CD8-positive, alpha-beta memory T cell (primary cell): ENCODE measurements around the gene FOXC1. TPM values are rescaled to one million over a fixed set of nuclear protein-coding genes. Genes with fewer than 3 reads are reported as not detected.

ENCODE experiments used
- CTCF ChIA-PET: fragments of 350-600 bp; sonication (Branson Sonifier 250); formaldehyde crosslinking; loops from one replicate; lab custom pipeline; 2021; ENCODE audit warnings: antibody characterized with exemption; lab: Charles Lee
- POLR2A ChIA-PET: fragments of 350-600 bp; sonication (Branson Sonifier 250); formaldehyde crosslinking; loops from one replicate; lab custom pipeline; 2021; ENCODE audit warnings: antibody characterized with exemption; lab: Charles Lee
- DNase-seq, 5 donors: peaks; one replicate each; pipeline versions ENCODE4 v3.0.0 to v3.0.0-alpha.2; 2020 to 2022; ENCODE audit warnings: mixed read lengths in 1 of 5
- H3K27ac ChIP-seq: one replicate; pipeline ENCODE4 v1.7.0; 2013; ENCODE audit warnings: low read depth, mild to moderate bottlenecking, low read length, moderate library complexity
- H3K27me3 ChIP-seq: 2 replicates; pipeline ENCODE4 v1.7.0; 2013; ENCODE audit warnings: low read length, mild to moderate bottlenecking; ENCODE audit not compliant: insufficient read depth, poor library complexity, severe bottlenecking
- H3K36me3 ChIP-seq: 2 replicates; pipeline ENCODE4 v1.7.0; 2013; ENCODE audit warnings: mild to moderate bottlenecking, low read length, moderate library complexity; ENCODE audit not compliant: insufficient read depth
- H3K4me1 ChIP-seq: 2 replicates; pipeline ENCODE4 v1.7.0; 2013; ENCODE audit warnings: mild to moderate bottlenecking, low read length, moderate library complexity; ENCODE audit not compliant: insufficient read depth
- H3K4me3 ChIP-seq: 2 replicates; pipeline ENCODE4 v1.7.0; 2013; ENCODE audit warnings: mild to moderate bottlenecking, low read length
- H3K9me3 ChIP-seq: 2 replicates; pipeline ENCODE4 v1.7.0; 2013; ENCODE audit warnings: mild to moderate bottlenecking, low read length
- H3K27ac Mint-ChIP-seq, 8 donors: one replicate each; pipeline ENCODE4 v1.8.0; 2020 to 2021; ENCODE audit warnings: mixed read lengths in 8 of 8, mild to moderate bottlenecking in 6 of 8, inconsistent platforms in 3 of 8, moderate library complexity in 3 of 8
- H3K27me3 Mint-ChIP-seq, 2 donors: one replicate each; pipeline ENCODE4 v1.8.0; 2020 to 2021; ENCODE audit warnings: mixed read lengths in 2 of 2, mild to moderate bottlenecking in 1 of 2, moderate library complexity in 1 of 2
- H3K36me3 Mint-ChIP-seq, 3 donors: one replicate each; pipeline ENCODE4 v1.8.0; 2020 to 2021; ENCODE audit warnings: mixed read lengths in 3 of 3, inconsistent platforms in 1 of 3, mild to moderate bottlenecking in 1 of 3
- H3K4me1 Mint-ChIP-seq, 3 donors: one replicate each; pipeline ENCODE4 v1.8.0; 2020 to 2021; ENCODE audit warnings: mixed read lengths in 3 of 3, inconsistent platforms in 1 of 3, mild to moderate bottlenecking in 1 of 3
- H3K4me3 Mint-ChIP-seq, 7 donors: one replicate each; pipeline ENCODE4 v1.8.0; 2020 to 2021; ENCODE audit warnings: mixed read lengths in 7 of 7, mild to moderate bottlenecking in 6 of 7, moderate library complexity in 4 of 7, inconsistent platforms in 2 of 7
- H3K9me3 Mint-ChIP-seq, 5 donors: one replicate each; pipeline ENCODE4 v1.8.0; 2020 to 2022; ENCODE audit warnings: mixed read lengths in 5 of 5, mild to moderate bottlenecking in 3 of 5, moderate library complexity in 2 of 5, inconsistent platforms in 1 of 5
- polyA plus RNA-seq: library from polyadenylated mRNA; unstranded; fragments of 300-500 nt; fragmentation: Illumina TruSeq; gene quantifications from one replicate; pipeline ENCODE4 v1.2.3, GENCODE V29; 2021
- total RNA-seq, 2 experiments: library from RNA; stranded (reverse); gene quantifications; one replicate each; pipeline ENCODE4 v1.2.3, GENCODE V29; 2021

The FOXC1 gene
- total and polyA plus RNA-seq, 3 experiments from 2014 or later: not detected

- Mint-ChIP-seq H3K27ac (no peak overlapping the region), H3K27me3 (peaks cover 33 to 68% of the 10 kb centered on the region in 2 donors), H3K4me1 (peaks cover 3 to 8% (median 5%) of the 10 kb centered on the region in 3 donors), H3K4me3 (no peak overlapping the region), H3K36me3 (no peaks in the 10 kb centered on the region), H3K9me3 (no peaks in the 10 kb centered on the region)
- H3K27ac ChIP-seq: no peak overlapping the region
- H3K36me3 ChIP-seq: no peaks in the 10 kb centered on the region
- H3K9me3 ChIP-seq: no peaks in the 10 kb centered on the region
- no peak for DNase-seq
- ChIA-PET POLR2A (no interaction called here), CTCF (interaction anchor here (10.7 kb wide), 1 partner anchor 1041 kb away, joined by 150 read pairs; no protein-coding TSS in a partner anchor)
- H3K4me1 ChIP-seq: peaks cover 7% of the 10 kb centered on the region
- H3K4me3 ChIP-seq: no peak overlapping the region
- peaks cover 32% of the 10 kb centered on the region for H3K27me3 ChIP-seq
Observed at GRCh38 chr6:1593286-1593957, 16.3 kb upstream of the FOXC1 start.

- ChIA-PET CTCF (interaction anchor here (10.7 kb wide), 1 partner anchor 1040 kb away, joined by 150 read pairs; no protein-coding TSS in a partner anchor), POLR2A (no interaction called here)
- no peak overlapping the region for H3K4me3 ChIP-seq
- Mint-ChIP-seq H3K27me3 (peaks cover 36 to 65% of the 10 kb centered on the region in 2 donors), H3K4me3 (no peak overlapping the region), H3K4me1 (peaks cover 3 to 8% (median 5%) of the 10 kb centered on the region in 3 donors), H3K36me3 (no peaks in the 10 kb centered on the region), H3K27ac (no peak overlapping the region), H3K9me3 (no peaks in the 10 kb centered on the region)
- peaks cover 32% of the 10 kb centered on the region for H3K27me3 ChIP-seq
- no peaks in the 10 kb centered on the region for H3K36me3 ChIP-seq
- no peak overlapping the region for H3K27ac ChIP-seq
- H3K9me3 ChIP-seq: no peaks in the 10 kb centered on the region
- no peak for DNase-seq
- H3K4me1 ChIP-seq: peaks cover 7% of the 10 kb centered on the region
Observed at GRCh38 chr6:1593958-1594314, 15.8 kb upstream of the FOXC1 start.

- no peaks in the 10 kb centered on the region for H3K36me3 ChIP-seq
- peaks cover 3 to 8% (median 5%) of the 10 kb centered on the region in 3 donors for H3K4me1 Mint-ChIP-seq
- CTCF ChIA-PET: interaction anchor here (1.2 to 10.7 kb wide), 5 partner anchors 516 to 1155 kb away, joined by 3 to 150 read pairs (median 5); partner anchors contain the start of gene MYLK4
Observed at GRCh38 chr6:1594445-1595200, 15.1 kb upstream of the FOXC1 start.

GRCh38 chr6:1595271-1596087 lies 14.2 kb upstream of the FOXC1 start:
- no peak overlapping the region for H3K27ac ChIP-seq
- Mint-ChIP-seq H3K4me3 (no peak overlapping the region), H3K27ac (no peak overlapping the region), H3K27me3 (peaks cover 41 to 63% of the 10 kb centered on the region in 2 donors), H3K9me3 (no peaks in the 10 kb centered on the region), H3K4me1 (peaks cover 3 to 8% (median 5%) of the 10 kb centered on the region in 3 donors), H3K36me3 (no peaks in the 10 kb centered on the region)
- no peak overlapping the region for H3K4me3 ChIP-seq
- no peaks in the 10 kb centered on the region for H3K36me3 ChIP-seq
- no peak for DNase-seq
- peaks cover 7% of the 10 kb centered on the region for H3K4me1 ChIP-seq
- no peaks in the 10 kb centered on the region for H3K9me3 ChIP-seq
- peaks cover 41% of the 10 kb centered on the region for H3K27me3 ChIP-seq
- ChIA-PET CTCF (interaction anchor here (1.1 to 10.7 kb wide), 15 partner anchors 11 to 1155 kb away, joined by 3 to 150 read pairs (median 5); partner anchors contain the start of gene MYLK4), POLR2A (no interaction called here)

More at GRCh38 chr6:1594445-1595200, 15.1 kb upstream of the FOXC1 start:
- Histone ChIP-seq H3K9me3 (no peaks in the 10 kb centered on the region), H3K27me3 (peaks cover 35% of the 10 kb centered on the region), H3K4me1 (peaks cover 7% of the 10 kb centered on the region), H3K27ac (no peak overlapping the region), H3K4me3 (no peak overlapping the region)
- Mint-ChIP-seq H3K4me3 (no peak overlapping the region), H3K27me3 (peaks cover 37 to 62% of the 10 kb centered on the region in 2 donors), H3K9me3 (no peaks in the 10 kb centered on the region), H3K27ac (no peak overlapping the region), H3K36me3 (no peaks in the 10 kb centered on the region)
- POLR2A ChIA-PET: no interaction called here
- no peak for DNase-seq

- Mint-ChIP-seq H3K27me3 (peaks cover 45 to 71% of the 10 kb centered on the region in 2 donors), H3K27ac (peak overlapping the region in 1 of 8 donors; percentile 7), H3K36me3 (no peaks in the 10 kb centered on the region), H3K4me3 (no peak overlapping the region), H3K4me1 (peaks cover 3 to 8% (median 7%) of the 10 kb centered on the region in 3 donors), H3K9me3 (no peaks in the 10 kb centered on the region)
- no peaks in the 10 kb centered on the region for H3K9me3 ChIP-seq
- ChIA-PET POLR2A (no interaction called here), CTCF (interaction anchor here (0.7 to 10.7 kb wide), 21 partner anchors 10 to 1154 kb away, joined by 3 to 150 read pairs (median 4); partner anchors contain the start of gene MYLK4)
- peaks cover 7% of the 10 kb centered on the region for H3K4me1 ChIP-seq
- H3K4me3 ChIP-seq: no peak overlapping the region
- peak; percentile 43 to 71 (median 59) for DNase-seq
- no peak overlapping the region for H3K27ac ChIP-seq
- peaks cover 47% of the 10 kb centered on the region for H3K27me3 ChIP-seq
- no peaks in the 10 kb centered on the region for H3K36me3 ChIP-seq
Observed at GRCh38 chr6:1596088-1596852, 13.4 kb upstream of the FOXC1 start.

- no peak overlapping the region for H3K27ac ChIP-seq
- peaks cover 52% of the 10 kb centered on the region for H3K27me3 ChIP-seq
- Mint-ChIP-seq H3K4me1 (peaks cover 3 to 8% (median 8%) of the 10 kb centered on the region in 3 donors), H3K4me3 (no peak overlapping the region), H3K27me3 (peaks cover 47 to 77% of the 10 kb centered on the region in 2 donors), H3K9me3 (peaks cover 0 to 2% (median 0%) of the 10 kb centered on the region in 5 donors), H3K36me3 (no peaks in the 10 kb centered on the region), H3K27ac (no peak overlapping the region)
- CTCF ChIA-PET: interaction anchor here (0.7 to 10.7 kb wide), 17 partner anchors 9 to 1153 kb away, joined by 3 to 150 read pairs (median 4); partner anchors contain the start of gene MYLK4
- no peaks in the 10 kb centered on the region for H3K9me3 ChIP-seq
- no peak overlapping the region for H3K4me3 ChIP-seq
- no peak for DNase-seq
- H3K4me1 ChIP-seq: peaks cover 7% of the 10 kb centered on the region
- POLR2A ChIA-PET: no interaction called here
- H3K36me3 ChIP-seq: no peaks in the 10 kb centered on the region
Observed at GRCh38 chr6:1597121-1597744, 12.5 kb upstream of the FOXC1 start.

- Histone ChIP-seq H3K4me3 (no peak overlapping the region), H3K27me3 (peaks cover 58% of the 10 kb centered on the region), H3K9me3 (no peaks in the 10 kb centered on the region), H3K4me1 (peaks cover 7% of the 10 kb centered on the region), H3K27ac (no peak overlapping the region), H3K36me3 (no peaks in the 10 kb centered on the region)
- ChIA-PET CTCF (interaction anchor here (0.9 to 10.7 kb wide), 5 partner anchors 8 to 1036 kb away, joined by 3 to 150 read pairs (median 12); no protein-coding TSS in a partner anchor), POLR2A (no interaction called here)
- Mint-ChIP-seq H3K9me3 (peaks cover 0 to 2% (median 0%) of the 10 kb centered on the region in 5 donors), H3K27ac (no peak overlapping the region), H3K4me1 (peaks cover 3 to 8% (median 8%) of the 10 kb centered on the region in 3 donors), H3K27me3 (peaks cover 47 to 78% of the 10 kb centered on the region in 2 donors), H3K4me3 (no peak overlapping the region), H3K36me3 (no peaks in the 10 kb centered on the region)
- no peak for DNase-seq
Observed at GRCh38 chr6:1597924-1598323, 11.8 kb upstream of the FOXC1 start.
